MM.1S (cell line): Measurements from ENCODE around the gene ABCC1.

ENCODE experiments used
- CTCF ChIP-seq: fragments of 300-600 bp; sonication (generic); IDR thresholded peaks from 2 replicates; pipeline ENCODE4 v1.5.1; 2016; ENCODE audit warnings: antibody characterized with exemption, low read length, mixed read lengths
- EZH2 ChIP-seq: fragments of 300-600 bp; sonication (generic); optimal IDR thresholded peaks from 2 replicates; pipeline ENCODE3; 2017; ENCODE audit warnings: low read depth, mild to moderate bottlenecking, antibody characterized with exemption, low read length, mixed read lengths
- EZH2phosphoT487 ChIP-seq: fragments of 300-600 bp; sonication (generic); IDR thresholded peaks from 2 replicates; pipeline ENCODE4 v1.6.1; 2018; ENCODE audit warnings: antibody characterized with exemption, low read length

- TF ChIP-seq CTCF: no peak
- no peak for TF ChIP-seq EZH2
- no peak for TF ChIP-seq EZH2phosphoT487
These were observed 39.0 kb downstream of the ABCC1 start for GRCh38 chr16:15988268-15989013.
